Left ventricle myocardium inferior (tissue), 1 donor: Measurements from ENCODE around the gene CLDN25. TPM values are rescaled to one million over a fixed set of nuclear protein-coding genes. Genes with fewer than 3 reads are reported as not detected.

Experiments
- DNase-seq: peaks from one replicate; pipeline ENCODE4 v3.0.0-alpha.2; 2020
- H3K27ac ChIP-seq: fragments of 200-600 bp; replicated peaks from 2 replicates; pipeline ENCODE4 v1.8.0; 2021
- H3K27me3 ChIP-seq: fragments of 200-600 bp; 2 replicates; pipeline ENCODE4 v1.8.0; 2021; ENCODE audit warnings: low read depth
- H3K36me3 ChIP-seq: fragments of 200-600 bp; 2 replicates; pipeline ENCODE4 v1.8.0; 2021
- H3K4me1 ChIP-seq: fragments of 200-600 bp; 2 replicates; pipeline ENCODE4 v1.8.0; 2021
- H3K4me3 ChIP-seq: fragments of 200-600 bp; 2 replicates; pipeline ENCODE4 v1.8.0; 2021; ENCODE audit warnings: mild to moderate bottlenecking, moderate library complexity
- H3K9me3 ChIP-seq: fragments of 200-600 bp; replicated peaks from 2 replicates; pipeline ENCODE4 v1.8.0; 2021
- CTCF ChIP-seq: fragments of 200-600 bp; IDR thresholded peaks from 2 replicates; pipeline ENCODE4 v1.8.0; 2021; ENCODE audit warnings: antibody characterized with exemption, mild to moderate bottlenecking, borderline replicate concordance
- intact Hi-C: fragments of 100-400 bp; cut with micrococcal nuclease; formaldehyde crosslinking; loops from one replicate; pipeline ENCODE4 v1.11.0; 2022
- long read RNA-seq: library from polyadenylated mRNA; unstranded; transcript quantifications from one replicate; pipeline ENCODE4 v2.0.0, GENCODE V29; 2021
- total RNA-seq: library from RNA; stranded (reverse); fragmentation: NEBNext Ultra II Directional; extraction: Animal tissue kit (Norgen Biotek cat#: 25700); gene quantifications from one replicate; pipeline ENCODE4 v1.2.1, GENCODE V29; 2021
- donor health status: DM: no; HTN: yes; CAD: no; lungs with severe emphysema.

CLDN25 gene
- total RNA-seq, result not detected
- long read RNA-seq, result 0 reads

GRCh38 chr11:113779496-113779895, at the start of gene CLDN25:
TSS of gene CLDN25 (plus strand) at chr11:113779796. CDS start at chr11:113779796, 0 bp downstream.
- TF ChIP-seq CTCF, result no peak
- no peak within 1 kb of the TSS for H3K4me3 ChIP-seq
- H3K27me3 ChIP-seq, result no peaks in the 10 kb centered on the region
- peaks cover 25% of the 10 kb centered on the region for H3K4me1 ChIP-seq
- DNase-seq, result no peak
- no peaks in the 10 kb centered on the region for H3K36me3 ChIP-seq
- peak within 1 kb of the TSS; percentile 83 for H3K27ac ChIP-seq
- H3K9me3 ChIP-seq, result no peaks in the 10 kb centered on the region
- intact Hi-C loops, result no loop called here

GRCh38 chr11:113730887-113731726, 48.5 kb upstream of the CLDN25 start:
- no peak for DNase-seq
- Histone ChIP-seq H3K27ac (no peak overlapping the region), H3K9me3 (no peaks in the 10 kb centered on the region), H3K27me3 (no peaks in the 10 kb centered on the region), H3K4me1 (no peaks in the 10 kb centered on the region), H3K4me3 (no peak overlapping the region), H3K36me3 (peaks cover 45% of the 10 kb centered on the region)
- peak; percentile 76 for TF ChIP-seq CTCF
- intact Hi-C loops, result loop anchor here (5.0 kb wide), 1 partner anchor 424 kb away; no protein-coding TSS in a partner anchor

DNA sequence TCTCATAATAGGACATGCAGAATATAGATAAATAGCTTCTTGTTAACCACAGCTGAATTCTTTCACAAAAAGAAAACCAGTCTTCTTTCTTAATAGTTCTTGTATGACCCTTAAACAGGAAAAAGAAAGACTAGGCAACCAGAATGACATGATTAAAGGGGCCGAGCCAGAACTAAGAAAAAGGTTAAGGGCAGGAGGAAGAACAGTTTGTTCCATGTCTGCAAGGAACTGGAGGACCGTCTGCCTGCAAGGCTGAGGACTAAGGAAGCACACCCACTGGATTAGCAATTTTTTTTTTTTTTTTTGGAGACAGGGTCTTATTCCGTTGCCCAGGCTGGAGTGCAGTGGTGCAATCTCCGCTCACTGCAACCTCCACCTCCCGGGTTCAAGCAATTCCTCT, 47.5 kb upstream of the CLDN25 start:
- H3K4me1 ChIP-seq, result no peaks in the 10 kb centered on the region
- no peaks in the 10 kb centered on the region for H3K27me3 ChIP-seq
- no peak overlapping the region for H3K27ac ChIP-seq
- no peak overlapping the region for H3K4me3 ChIP-seq
- DNase-seq, result no peak
- intact Hi-C loops, result loop anchor here (5.0 kb wide), 1 partner anchor 425 kb away; no protein-coding TSS in a partner anchor
- TF ChIP-seq CTCF, result no peak
- H3K9me3 ChIP-seq, result no peaks in the 10 kb centered on the region
- peaks cover 55% of the 10 kb centered on the region for H3K36me3 ChIP-seq

DNA sequence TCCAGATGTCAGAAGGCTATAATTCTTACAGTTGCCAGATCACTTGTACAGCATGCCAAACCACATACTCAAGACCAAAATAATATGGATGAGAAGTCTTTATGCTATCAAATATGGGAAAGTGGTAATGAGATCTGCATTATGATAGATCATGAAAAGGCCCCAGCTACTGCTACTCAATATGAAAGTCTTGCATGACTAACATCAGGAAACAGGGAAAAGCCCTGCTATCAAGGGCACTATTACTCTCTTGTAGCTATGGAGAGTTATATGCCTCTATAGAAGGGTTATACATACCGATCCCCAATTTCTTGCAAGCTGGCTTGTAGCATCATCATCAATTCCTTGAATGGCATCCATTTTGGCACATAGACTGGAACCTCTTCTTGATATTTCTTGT, 43.3 kb upstream of the CLDN25 start:
- no peak for TF ChIP-seq CTCF
- peaks cover 93% of the 10 kb centered on the region for H3K36me3 ChIP-seq
- intact Hi-C loops, result no loop called here

DNA sequence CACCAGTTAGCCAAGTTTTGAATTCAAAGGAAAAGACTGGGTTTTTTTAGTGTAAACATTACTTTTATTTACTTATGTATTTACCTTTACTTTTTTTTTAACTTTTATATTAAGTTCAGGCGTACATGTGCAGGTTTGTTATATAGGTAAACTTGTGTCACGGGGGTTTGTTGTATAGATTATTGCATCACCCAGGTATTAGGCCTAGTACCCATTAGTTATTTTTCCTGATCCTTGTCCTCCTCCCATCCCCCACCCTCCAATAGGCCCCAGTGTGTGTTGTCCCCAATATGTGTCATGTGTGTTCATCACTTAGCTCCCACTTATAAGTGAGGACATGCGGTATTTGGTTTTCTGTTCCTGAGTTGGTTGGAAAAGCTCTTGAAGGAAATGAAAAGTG, 26.7 kb upstream of the CLDN25 start:
- Histone ChIP-seq H3K4me1 (no peaks in the 10 kb centered on the region), H3K9me3 (no peaks in the 10 kb centered on the region), H3K36me3 (peaks cover 75% of the 10 kb centered on the region), H3K27ac (no peak overlapping the region), H3K4me3 (no peak overlapping the region), H3K27me3 (no peaks in the 10 kb centered on the region)
- intact Hi-C loops, result no loop called here
- DNase-seq, result no peak
- TF ChIP-seq CTCF, result no peak

More for the DNA sequence above, 43.3 kb upstream of the CLDN25 start:
- Histone ChIP-seq H3K27ac (no peak overlapping the region), H3K4me1 (no peaks in the 10 kb centered on the region), H3K27me3 (no peaks in the 10 kb centered on the region), H3K9me3 (no peaks in the 10 kb centered on the region), H3K4me3 (no peak overlapping the region)
- DNase-seq, result no peak
